AG04449 (cell line): ENCODE results near the gene ZNF507.

ENCODE experiments used
- CTCF ChIA-PET: fragments of 350-600 bp; formaldehyde crosslinking; extraction: SDS; loops from one replicate; lab custom pipeline; 2021; ENCODE audit warnings: antibody characterized with exemption; lab: Yijun Ruan, JAX
- POLR2A ChIA-PET: fragments of 400-600, 350-600 bp; formaldehyde crosslinking; extraction: SDS; loops from one replicate; lab custom pipeline; 2020; ENCODE audit warnings: antibody characterized with exemption, inconsistent platforms; lab: Yijun Ruan, JAX
- DNase-seq: peaks from one replicate; pipeline ENCODE4 v3.0.0-alpha.2; 2010; ENCODE audit warnings: low read depth, low spot score
- H3K4me3 ChIP-seq: 2 replicates; pipeline ENCODE4 v1.5.1; 2011; ENCODE audit warnings: low read depth, mild to moderate bottlenecking, control low read depth, low read length
- CTCF ChIP-seq: IDR thresholded peaks from one replicate; pipeline ENCODE4 v1.5.1; 2011; ENCODE audit warnings: mild to moderate bottlenecking, moderate library complexity, low read length, control low read depth, inconsistent platforms; ENCODE audit not compliant: insufficient read depth; ENCODE audit errors: missing control alignments

Gene ZNF507

GRCh38 chr19:32380269-32380668 lies 34.9 kb downstream of the ZNF507 start:
- H3K4me3 ChIP-seq = no peak overlapping the region
- no peak for DNase-seq
- TF ChIP-seq CTCF = no peak
- ChIA-PET CTCF (no interaction called here), POLR2A (no interaction called here)

- ChIA-PET POLR2A (interaction anchor here (1.9 to 2.2 kb wide), 2 partner anchors 14 to 18 kb away, joined by 7 to 11 read pairs; partner anchors contain the start of gene DPY19L3), CTCF (interaction anchor here (0.9 to 2.1 kb wide), 3 partner anchors 10 to 49 kb away, joined by 3 to 4 read pairs (median 3); no protein-coding TSS in a partner anchor)
- no peak for TF ChIP-seq CTCF
- H3K4me3 ChIP-seq = no peak overlapping the region
- no peak for DNase-seq
Observed at GRCh38 chr19:32387701-32388392, 42.4 kb downstream of the ZNF507 start.

- POLR2A ChIA-PET = interaction anchor here (1.9 to 2.2 kb wide), 2 partner anchors 15 to 17 kb away, joined by 7 to 11 read pairs; partner anchors contain the start of gene DPY19L3
- no peak for TF ChIP-seq CTCF
- DNase-seq = no peak
- CTCF ChIA-PET = interaction anchor here (0.9 to 2.1 kb wide), 2 partner anchors 9 to 49 kb away, joined by 3 to 4 read pairs; no protein-coding TSS in a partner anchor
- no peak overlapping the region for H3K4me3 ChIP-seq
Observed at GRCh38 chr19:32388393-32388855, 43.0 kb downstream of the ZNF507 start.

GRCh38 chr19:32392901-32393300 lies 47.5 kb downstream of the ZNF507 start:
- DNase-seq = no peak
- ChIA-PET CTCF (no interaction called here), POLR2A (interaction anchor here (1.0 kb wide), 1 partner anchor 13 kb away, joined by 3 read pairs; the partner anchor contains the start of gene DPY19L3)

GRCh38 chr19:32396046-32396652 lies 50.7 kb downstream of the ZNF507 start:
- CTCF ChIA-PET = interaction anchor here (1.3 kb wide), 1 partner anchor 38 kb away, joined by 3 read pairs; no protein-coding TSS in a partner anchor
- POLR2A ChIA-PET = interaction anchor here (0.6 kb wide), 1 partner anchor 20 kb away, joined by 3 read pairs; no protein-coding TSS in a partner anchor
- H3K4me3 ChIP-seq = no peak overlapping the region
- TF ChIP-seq CTCF = no peak
- no peak for DNase-seq

More at GRCh38 chr19:32392901-32393300, 47.5 kb downstream of the ZNF507 start:
- no peak for TF ChIP-seq CTCF
- H3K4me3 ChIP-seq = no peak overlapping the region
